CD14-positive monocyte (primary cell): Measurements from ENCODE around the gene WHRN. TPM values are rescaled to one million over a fixed set of nuclear protein-coding genes. Genes with fewer than 3 reads are reported as not detected.

Experiments
- DNase-seq, 3 donors: peaks; one replicate each; pipeline ENCODE4 v3.0.0-alpha.2; 2011 to 2022
- H2AFZ ChIP-seq: 2 replicates; pipeline ENCODE4 v1.6.0; 2012; ENCODE audit warnings: mild to moderate bottlenecking, low read depth, low read length, inconsistent platforms; ENCODE audit not compliant: insufficient read depth, poor library complexity, severe bottlenecking
- H3K27ac ChIP-seq, 2 donors: 1 replicate in 1 of 2; 2 replicates in 1 of 2; pipeline ENCODE4 v1.5.1; 2012 to 2013; ENCODE audit warnings: low read length in 2 of 2, control low read depth in 1 of 2, inconsistent platforms in 1 of 2, low read depth in 1 of 2, mild to moderate bottlenecking in 1 of 2
- H3K27me3 ChIP-seq, 2 donors: one replicate each; pipeline versions ENCODE4 v1.6.0 to v1.6.1; 2011 to 2013; ENCODE audit warnings: low read length in 2 of 2; ENCODE audit not compliant: control insufficient read depth in 2 of 2, insufficient read depth in 2 of 2
- H3K36me3 ChIP-seq, 2 donors: replicated peaks in 1 of 2; 1 replicate in 1 of 2; 2 replicates in 1 of 2; pipeline versions ENCODE4 v1.5.1 to v1.6.1; 2012 to 2013; ENCODE audit warnings: low read length in 2 of 2, control low read depth in 1 of 2, inconsistent platforms in 1 of 2, mild to moderate bottlenecking in 1 of 2; ENCODE audit not compliant: insufficient read depth in 2 of 2, control insufficient read depth in 1 of 2
- H3K4me1 ChIP-seq, 2 donors: 1 replicate in 1 of 2; 2 replicates in 1 of 2; pipeline versions ENCODE4 v1.5.1 to v1.6.1; 2012 to 2013; ENCODE audit warnings: low read length in 2 of 2, control low read depth in 1 of 2, inconsistent platforms in 1 of 2, mild to moderate bottlenecking in 1 of 2, moderate library complexity in 1 of 2; ENCODE audit not compliant: insufficient read depth in 2 of 2, control insufficient read depth in 1 of 2
- H3K4me2 ChIP-seq: replicated peaks from 2 replicates; pipeline ENCODE3; 2012; ENCODE audit warnings: low read length, moderate library complexity, mild to moderate bottlenecking; ENCODE audit not compliant: poor library complexity, severe bottlenecking; ENCODE audit errors: extremely low read depth
- H3K4me3 ChIP-seq, 3 experiments: fragments of 200-600 bp in 1 of 3; sonication (generic) in 1 of 3; replicated peaks in 1 of 3; 1 replicate in 2 of 3; 2 replicates in 1 of 3; pipeline ENCODE4 v1.5.1; 2011 to 2013; ENCODE audit warnings: low read length in 3 of 3, mild to moderate bottlenecking in 3 of 3, control low read depth in 2 of 3, low read depth in 2 of 3, inconsistent platforms in 1 of 3, moderate library complexity in 1 of 3
- H3K79me2 ChIP-seq: 2 replicates; pipeline ENCODE4 v1.6.0; 2012; ENCODE audit warnings: mild to moderate bottlenecking, control low read depth, inconsistent platforms, low read length, moderate library complexity; ENCODE audit not compliant: insufficient read depth
- H3K9ac ChIP-seq: 2 replicates; pipeline ENCODE4 v1.6.0; 2017; ENCODE audit warnings: low read length, mild to moderate bottlenecking; ENCODE audit not compliant: insufficient read depth, poor library complexity, severe bottlenecking
- H3K9me3 ChIP-seq, 2 donors: replicated peaks in 1 of 2; 1 replicate in 1 of 2; 2 replicates in 1 of 2; pipeline versions ENCODE4 v1.5.1 to v1.6.1; 2012 to 2013; ENCODE audit warnings: low read length in 2 of 2, control low read depth in 1 of 2; ENCODE audit not compliant: control insufficient read depth in 1 of 2, insufficient read depth in 1 of 2
- H4K20me1 ChIP-seq: 2 replicates; pipeline ENCODE4 v1.6.0; 2012; ENCODE audit warnings: mild to moderate bottlenecking, low read length, control low read depth, moderate library complexity; ENCODE audit not compliant: insufficient read depth
- H3K27ac Mint-ChIP-seq, 7 donors: one replicate each; pipeline ENCODE4 v1.8.0; 2020; ENCODE audit warnings: mild to moderate bottlenecking in 7 of 7, mixed read lengths in 7 of 7, moderate library complexity in 6 of 7, inconsistent platforms in 2 of 7
- H3K27me3 Mint-ChIP-seq, 3 donors: one replicate each; pipeline ENCODE4 v1.8.0; 2021 to 2022; ENCODE audit warnings: low read depth in 3 of 3, mild to moderate bottlenecking in 3 of 3, mixed read lengths in 3 of 3, moderate library complexity in 3 of 3, inconsistent platforms in 1 of 3
- H3K36me3 Mint-ChIP-seq, 2 donors: one replicate each; pipeline ENCODE4 v1.8.0; 2020; ENCODE audit warnings: mixed read lengths in 2 of 2, inconsistent platforms in 1 of 2, mild to moderate bottlenecking in 1 of 2
- H3K4me1 Mint-ChIP-seq: one replicate; pipeline ENCODE4 v1.8.0; 2020; ENCODE audit warnings: mild to moderate bottlenecking, mixed read lengths
- H3K4me3 Mint-ChIP-seq, 2 donors: one replicate each; pipeline ENCODE4 v1.8.0; 2020; ENCODE audit warnings: mild to moderate bottlenecking in 2 of 2, mixed read lengths in 2 of 2, moderate library complexity in 1 of 2
- H3K9me3 Mint-ChIP-seq, 7 donors: one replicate each; pipeline ENCODE4 v1.8.0; 2020 to 2022; ENCODE audit warnings: mixed read lengths in 7 of 7, mild to moderate bottlenecking in 6 of 7, moderate library complexity in 6 of 7, inconsistent platforms in 2 of 7
- WGBS: methylation state at CpG from one replicate; pipeline ENCODE4 v1.1.5; 2013; ENCODE audit warnings: missing lambda C conversion rate; ENCODE audit not compliant: insufficient coverage; 5-methylcytosine and 5-hydroxymethylcytosine counted together
- intact Hi-C, 2 donors: fragments of 100-400 bp; cut with micrococcal nuclease; formaldehyde crosslinking; loops; one replicate each; pipeline versions ENCODE4 v1.15.0 to v1.15.1; 2023
- polyA plus RNA-seq, 3 donors: library from polyadenylated mRNA; depleted of rRNA in 1 of 3; unstranded in 2 of 3; stranded (reverse) in 1 of 3; fragments of 300-500 nt in 2 of 3; fragments of >200 nt in 1 of 3; fragmentation: Illumina TruSeq in 2 of 3; gene quantifications; 1 replicate in 2 of 3; 2 replicates in 1 of 3; pipeline ENCODE4 v1.2.3, GENCODE V29; 2012 to 2021
- TF ChIP-seq, protein P1 (sequence below): fragments of 200-600 bp; IDR thresholded peaks from one replicate; pipeline ENCODE4 v1.8.0; 2022; ENCODE audit warnings: antibody characterized with exemption, mild to moderate bottlenecking

The WHRN gene
- polyA plus RNA-seq, 3 donors, result 0.13 to 0.59 (median 0.30) TPM

DNA sequence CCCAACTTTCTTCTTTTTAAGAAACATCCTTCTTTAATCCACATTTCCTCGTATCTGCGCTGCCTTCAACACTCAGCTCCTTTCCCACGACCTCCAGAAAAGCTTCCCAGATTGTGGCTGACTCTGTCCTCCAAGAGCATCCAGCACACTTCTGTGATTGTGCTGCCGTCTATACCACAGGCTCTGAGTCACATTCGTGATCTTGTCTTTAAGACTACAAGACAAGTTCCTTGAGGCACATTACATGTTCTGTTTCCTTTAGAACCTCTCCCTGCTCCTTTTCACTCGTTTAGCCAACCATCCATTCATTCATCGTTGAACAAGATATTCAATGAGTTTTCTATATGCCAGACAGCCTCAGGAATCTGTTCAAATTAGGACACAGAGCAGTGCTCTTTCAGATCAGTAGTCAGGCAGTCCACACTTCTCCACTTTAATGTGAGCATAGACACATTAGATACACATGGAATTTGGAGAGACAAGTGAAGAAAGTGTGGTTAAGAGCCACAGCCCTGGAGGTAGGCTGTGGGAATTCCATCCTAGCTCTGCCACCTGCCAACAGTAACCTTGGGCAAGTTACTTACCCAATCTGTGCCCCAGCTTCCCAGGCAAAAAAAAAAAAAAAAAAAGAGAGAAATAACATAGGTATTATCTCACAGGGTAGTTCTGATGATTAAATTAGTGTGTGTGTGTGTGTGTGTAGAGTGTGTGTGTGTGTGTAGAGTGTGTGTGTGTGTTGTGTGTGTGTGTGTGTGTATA lies 18.9 kb downstream of the WHRN start:
- Histone ChIP-seq H3K9me3 (no peaks in the 10 kb centered on the region), H3K27me3 (no peaks in the 10 kb centered on the region), H3K36me3 (no peaks in the 10 kb centered on the region), H3K4me3 (no peak overlapping the region), H2AFZ (no peak overlapping the region), H3K79me2 (no peaks in the 10 kb centered on the region), H3K4me2 (no peak overlapping the region), H3K9ac (no peak overlapping the region), H4K20me1 (no peaks in the 10 kb centered on the region), H3K4me1 (peaks cover 24 to 29% of the 10 kb centered on the region in 2 donors), H3K27ac (no peak overlapping the region)
- TF ChIP-seq, protein P1, sequence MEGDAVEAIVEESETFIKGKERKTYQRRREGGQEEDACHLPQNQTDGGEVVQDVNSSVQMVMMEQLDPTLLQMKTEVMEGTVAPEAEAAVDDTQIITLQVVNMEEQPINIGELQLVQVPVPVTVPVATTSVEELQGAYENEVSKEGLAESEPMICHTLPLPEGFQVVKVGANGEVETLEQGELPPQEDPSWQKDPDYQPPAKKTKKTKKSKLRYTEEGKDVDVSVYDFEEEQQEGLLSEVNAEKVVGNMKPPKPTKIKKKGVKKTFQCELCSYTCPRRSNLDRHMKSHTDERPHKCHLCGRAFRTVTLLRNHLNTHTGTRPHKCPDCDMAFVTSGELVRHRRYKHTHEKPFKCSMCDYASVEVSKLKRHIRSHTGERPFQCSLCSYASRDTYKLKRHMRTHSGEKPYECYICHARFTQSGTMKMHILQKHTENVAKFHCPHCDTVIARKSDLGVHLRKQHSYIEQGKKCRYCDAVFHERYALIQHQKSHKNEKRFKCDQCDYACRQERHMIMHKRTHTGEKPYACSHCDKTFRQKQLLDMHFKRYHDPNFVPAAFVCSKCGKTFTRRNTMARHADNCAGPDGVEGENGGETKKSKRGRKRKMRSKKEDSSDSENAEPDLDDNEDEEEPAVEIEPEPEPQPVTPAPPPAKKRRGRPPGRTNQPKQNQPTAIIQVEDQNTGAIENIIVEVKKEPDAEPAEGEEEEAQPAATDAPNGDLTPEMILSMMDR, result no peak
- no peak for DNase-seq
- 74% methylated on average over 7 of the region's 7 CpGs for WGBS
- Mint-ChIP-seq H3K36me3 (no peaks in the 10 kb centered on the region), H3K4me3 (no peak overlapping the region), H3K4me1 (peaks cover 38% of the 10 kb centered on the region), H3K27ac (peak overlapping the region in 2 of 7 donors; percentile 16 to 46), H3K9me3 (no peaks in the 10 kb centered on the region), H3K27me3 (peaks cover 4 to 5% (median 4%) of the 10 kb centered on the region in 3 donors)
- intact Hi-C loops, result loop anchor here (5.0 to 10.0 kb wide), 5 partner anchors 79 to 166 kb away; partner anchors contain the start of gene TMEM268 (in 1 of the 2)

GRCh38 chr9:114484854-114485443 lies 20.3 kb downstream of the WHRN start:
- Histone ChIP-seq H3K4me3 (no peak overlapping the region), H4K20me1 (no peaks in the 10 kb centered on the region), H3K9ac (no peak overlapping the region), H3K27me3 (no peaks in the 10 kb centered on the region), H3K4me1 (peaks cover 39 to 44% of the 10 kb centered on the region in 2 donors), H3K36me3 (no peaks in the 10 kb centered on the region), H3K27ac (peak overlapping the region in 1 of 2 donors; percentile 17), H3K4me2 (no peak overlapping the region), H2AFZ (peak overlapping the region; percentile 31), H3K79me2 (no peaks in the 10 kb centered on the region), H3K9me3 (no peaks in the 10 kb centered on the region)
- 44% methylated on average over 6 of the region's 8 CpGs for WGBS
- peaks cover 53% of the 10 kb centered on the region for H3K4me1 Mint-ChIP-seq
- TF ChIP-seq, protein P1, result no peak
- peaks cover 0 to 2% (median 0%) of the 10 kb centered on the region in 7 donors for H3K9me3 Mint-ChIP-seq
- H3K27ac Mint-ChIP-seq, result peak overlapping the region; percentile 14 to 83 (median 57)
- no peaks in the 10 kb centered on the region for H3K36me3 Mint-ChIP-seq
- H3K27me3 Mint-ChIP-seq, result peaks cover 2 to 5% (median 4%) of the 10 kb centered on the region in 3 donors
- intact Hi-C loops, result loop anchor here (5.0 to 10.0 kb wide), 5 partner anchors 78 to 167 kb away; partner anchors contain the start of gene TMEM268 (in 1 of the 2)
- peak; percentile 82 to 94 (median 82) for DNase-seq
- no peak overlapping the region for H3K4me3 Mint-ChIP-seq
